ENCODE results near the gene FAM3A.

DNA sequence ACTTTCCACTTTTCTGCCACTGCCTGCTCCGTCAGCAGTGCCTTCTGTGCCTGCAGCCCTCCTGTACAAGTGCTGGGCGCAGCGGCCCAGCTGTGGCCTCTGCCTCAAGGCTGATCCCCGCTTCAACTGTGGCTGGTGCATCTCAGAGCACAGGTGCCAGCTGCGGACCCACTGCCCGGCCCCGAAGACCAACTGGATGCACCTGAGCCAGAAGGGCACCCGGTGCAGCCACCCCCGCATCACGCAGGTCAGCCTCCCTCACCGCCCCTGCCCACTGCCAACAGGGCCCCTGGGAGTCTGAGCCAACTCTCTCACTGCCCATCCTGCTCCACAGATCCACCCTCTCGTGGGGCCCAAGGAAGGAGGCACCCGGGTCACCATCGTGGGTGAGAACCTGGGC is 50.4 kb downstream of the FAM3A start:
- TF ChIP-seq EZH2 (IDR thresholded peaks at IDR 0.05; ENCODE audit: insufficient read depth, poor library complexity, severe bottlenecking) (no peak), EZH2phosphoT487 (IDR thresholded peaks at IDR 0.05; ENCODE audit: insufficient read depth, low read depth) (no peak)
